ENCODE data around the gene RFX2. TPM values are rescaled to one million over a fixed set of nuclear protein-coding genes. Genes with fewer than 3 reads are reported as not detected.

The RFX2 gene
- total RNA-seq, 6 experiments from 2014 or later = 6.3 to 9.5 (median 6.9) TPM

GRCh38 chr19:6041991-6042481 is 68.3 kb downstream of the RFX2 start:
- H3K4me1 Mint-ChIP-seq (ENCODE audit: low read depth) = peaks cover 7% of the 10 kb centered on the region
- no peak overlapping the region for H3K27ac Mint-ChIP-seq
- no peaks in the 10 kb centered on the region for H3K9me3 Mint-ChIP-seq
- TF ChIP-seq, protein P1, sequence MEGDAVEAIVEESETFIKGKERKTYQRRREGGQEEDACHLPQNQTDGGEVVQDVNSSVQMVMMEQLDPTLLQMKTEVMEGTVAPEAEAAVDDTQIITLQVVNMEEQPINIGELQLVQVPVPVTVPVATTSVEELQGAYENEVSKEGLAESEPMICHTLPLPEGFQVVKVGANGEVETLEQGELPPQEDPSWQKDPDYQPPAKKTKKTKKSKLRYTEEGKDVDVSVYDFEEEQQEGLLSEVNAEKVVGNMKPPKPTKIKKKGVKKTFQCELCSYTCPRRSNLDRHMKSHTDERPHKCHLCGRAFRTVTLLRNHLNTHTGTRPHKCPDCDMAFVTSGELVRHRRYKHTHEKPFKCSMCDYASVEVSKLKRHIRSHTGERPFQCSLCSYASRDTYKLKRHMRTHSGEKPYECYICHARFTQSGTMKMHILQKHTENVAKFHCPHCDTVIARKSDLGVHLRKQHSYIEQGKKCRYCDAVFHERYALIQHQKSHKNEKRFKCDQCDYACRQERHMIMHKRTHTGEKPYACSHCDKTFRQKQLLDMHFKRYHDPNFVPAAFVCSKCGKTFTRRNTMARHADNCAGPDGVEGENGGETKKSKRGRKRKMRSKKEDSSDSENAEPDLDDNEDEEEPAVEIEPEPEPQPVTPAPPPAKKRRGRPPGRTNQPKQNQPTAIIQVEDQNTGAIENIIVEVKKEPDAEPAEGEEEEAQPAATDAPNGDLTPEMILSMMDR (IDR thresholded peaks at IDR 0.05) = no peak
- DNase-seq = no peak
- H3K4me3 Mint-ChIP-seq = no peak overlapping the region
- H3K36me3 Mint-ChIP-seq (ENCODE audit: low read depth) = peaks cover 16% of the 10 kb centered on the region
- peaks cover 2% of the 10 kb centered on the region for H3K27me3 Mint-ChIP-seq (ENCODE audit: insufficient read depth)

DNA sequence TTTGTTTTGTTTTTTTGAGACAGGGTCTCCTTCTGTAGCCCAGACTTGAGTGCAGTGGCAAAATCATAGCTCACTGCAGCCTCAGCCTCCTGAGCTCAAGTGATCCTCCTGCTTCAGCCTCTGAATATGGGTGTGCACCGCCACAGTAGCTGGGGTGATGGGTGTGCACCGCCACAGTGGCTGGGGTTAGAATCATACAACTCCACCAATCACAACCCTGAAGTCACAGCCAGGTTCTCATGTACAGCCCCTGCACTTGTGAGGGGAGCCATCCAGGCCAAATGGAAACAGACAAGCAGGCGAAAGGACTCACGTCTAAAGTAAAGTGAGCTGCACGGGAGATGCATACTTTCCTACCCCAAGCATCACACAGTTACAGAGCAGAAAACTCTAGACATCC is 69.2 kb downstream of the RFX2 start:
- Mint-ChIP-seq H3K4me1 (ENCODE audit: low read depth) (peaks cover 7% of the 10 kb centered on the region), H3K27ac (no peak overlapping the region), H3K4me3 (no peak overlapping the region), H3K36me3 (ENCODE audit: low read depth) (peaks cover 16% of the 10 kb centered on the region), H3K27me3 (ENCODE audit: insufficient read depth) (peaks cover 2% of the 10 kb centered on the region), H3K9me3 (no peaks in the 10 kb centered on the region)
- TF ChIP-seq, protein P1 (IDR thresholded peaks at IDR 0.05) = no peak
- DNase-seq = no peak

GRCh38 chr19:6039566-6040225 is 70.6 kb downstream of the RFX2 start:
- no peak overlapping the region for H3K27ac Mint-ChIP-seq
- TF ChIP-seq, protein P1 (IDR thresholded peaks at IDR 0.05) = no peak
- H3K27me3 Mint-ChIP-seq (ENCODE audit: insufficient read depth) = no peaks in the 10 kb centered on the region; the same call in 1 of the 2 replicates
- H3K36me3 Mint-ChIP-seq (ENCODE audit: low read depth) = peaks cover 16% of the 10 kb centered on the region
- H3K9me3 Mint-ChIP-seq = no peaks in the 10 kb centered on the region
- no peak for DNase-seq
- H3K4me3 Mint-ChIP-seq = no peak overlapping the region
- peaks cover 7% of the 10 kb centered on the region for H3K4me1 Mint-ChIP-seq (ENCODE audit: low read depth)

DNA sequence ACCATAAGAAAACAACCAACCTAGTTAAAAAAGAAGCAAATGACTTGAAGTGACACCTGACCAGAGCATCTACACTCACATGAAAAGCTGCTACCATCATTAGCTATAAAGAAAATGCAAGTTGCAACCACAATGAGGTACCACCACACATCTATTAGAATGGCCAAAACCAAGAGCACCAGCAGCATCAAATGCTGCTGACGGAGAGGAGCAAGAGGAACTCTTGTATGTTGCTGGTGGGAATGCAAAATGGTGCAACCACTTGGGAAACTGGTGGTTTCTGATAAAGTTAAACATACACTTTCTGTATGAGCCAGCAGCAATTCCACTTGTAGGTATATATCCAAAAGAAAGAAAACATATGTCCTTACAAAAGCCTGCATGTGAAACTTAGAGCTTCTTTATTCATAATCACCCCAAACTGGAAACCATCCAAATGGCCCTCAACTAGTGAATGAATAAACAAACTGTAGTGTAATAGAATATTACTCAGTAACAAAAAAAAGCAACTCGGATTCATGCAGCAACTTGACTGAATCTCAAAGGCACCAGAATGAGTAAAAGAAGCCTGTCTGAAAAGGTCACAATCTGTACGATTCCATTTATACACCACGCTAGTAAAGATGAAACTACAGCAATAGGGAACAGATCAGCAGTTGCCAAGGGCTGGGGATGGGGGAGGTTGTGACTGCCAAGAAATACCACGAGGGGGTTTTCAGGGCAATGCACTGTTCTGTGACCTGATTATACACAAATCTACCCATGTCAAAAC is 71.5 kb downstream of the RFX2 start:
- Mint-ChIP-seq H3K4me1 (ENCODE audit: low read depth) (peaks cover 7% of the 10 kb centered on the region), H3K27me3 (ENCODE audit: insufficient read depth) (no peaks in the 10 kb centered on the region; the same call in 1 of the 2 replicates), H3K4me3 (no peak overlapping the region), H3K9me3 (no peaks in the 10 kb centered on the region), H3K27ac (no peak overlapping the region), H3K36me3 (ENCODE audit: low read depth) (peaks cover 16% of the 10 kb centered on the region)
- TF ChIP-seq, protein P1 (IDR thresholded peaks at IDR 0.05) = no peak
- no peak for DNase-seq

DNA sequence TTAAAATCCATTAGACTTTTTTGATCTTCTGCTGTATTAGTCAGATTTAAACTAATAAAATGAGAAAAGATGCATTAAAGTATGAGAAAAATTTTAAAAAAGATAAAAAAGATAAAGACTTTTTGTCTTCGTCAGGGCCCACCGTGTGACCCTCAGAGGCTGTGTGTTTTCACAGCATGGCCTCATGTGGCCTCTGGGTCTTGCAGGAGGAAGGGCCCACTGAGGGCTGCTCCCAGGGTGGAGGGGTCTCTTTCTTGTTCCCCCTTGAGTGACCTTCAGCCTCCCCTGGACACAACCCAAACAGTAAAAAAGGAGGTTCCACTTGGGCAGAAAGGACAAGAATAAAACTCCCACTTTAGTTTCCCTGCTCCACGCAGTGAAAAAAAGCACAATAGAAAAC is 75.3 kb downstream of the RFX2 start:
- Mint-ChIP-seq H3K4me3 (no peak overlapping the region), H3K9me3 (no peaks in the 10 kb centered on the region), H3K36me3 (ENCODE audit: low read depth) (peaks cover 17% of the 10 kb centered on the region), H3K27me3 (ENCODE audit: insufficient read depth) (no peaks in the 10 kb centered on the region), H3K4me1 (ENCODE audit: low read depth) (peaks cover 16% of the 10 kb centered on the region), H3K27ac (no peak overlapping the region)
- no peak for DNase-seq
- TF ChIP-seq, protein P1 (IDR thresholded peaks at IDR 0.05) = no peak

Data from HFFc6 (cell line).